Smooth muscle cell of the coronary artery (primary cell): ENCODE results near the gene CLCN5. TPM values are rescaled to one million over a fixed set of nuclear protein-coding genes. Genes with fewer than 3 reads are reported as not detected.

ENCODE experiments used
- total RNA-seq: library from RNA; depleted of rRNA; stranded (reverse); fragments of >200 nt; gene quantifications from 2 replicates; pipeline ENCODE4 v1.2.3, GENCODE V29; 2014; ENCODE audit warnings: low replicate concordance

Gene CLCN5
- total RNA-seq, result 6.0 and 10.8 TPM in 2 replicates

GRCh38 chrX:49922291-49923241 lies at the start of gene CLCN5:
Gene CLCN5 (plus strand): TSS chrX:49922596. CDS start chrX:49925299, 2,703 bp downstream.

GRCh38 chrX:49878834-49879655 lies 43.4 kb upstream of the CLCN5 start, which contains the start of gene USP27X:
Gene USP27X (plus strand): TSS chrX:49879484. CDS start chrX:49880308, 824 bp downstream.

Other genes with a start within 250 kb of the CLCN5 start
- gene PAGE1, start 226.6 kb upstream of the CLCN5 start, total RNA-seq, result not detected in 2 replicates
- not detected in 2 replicates for gene PAGE4, start 93.3 kb upstream of the CLCN5 start, total RNA-seq
- 2.9 and 3.9 TPM in 2 replicates for gene USP27X, start 43.1 kb upstream of the CLCN5 start, total RNA-seq